Cardiac muscle cell (in vitro differentiated cells and primary cell): ENCODE results near the gene VPS35L. TPM values are rescaled to one million over a fixed set of nuclear protein-coding genes. Genes with fewer than 3 reads are reported as not detected.
"Not testable (repeated sequence)": the region's sequence is repeated elsewhere in the genome, so short reads cannot be mapped to it uniquely, and the experiment has no call there.

Experiments used
- DNase-seq, 2 donors: peaks; one replicate each; pipeline versions ENCODE4 v3.0.0 to v3.0.0-alpha.2; 2010 to 2017; ENCODE audit warnings: low read depth in 1 of 2, low spot score in 1 of 2
- H3K27ac ChIP-seq: fragments of 200-600 bp; sonication (generic); 2 replicates; pipeline ENCODE4 v1.5.1; 2016
- H3K27me3 ChIP-seq: fragments of 200-600 bp; sonication (generic); 2 replicates; pipeline ENCODE4 v1.6.0; 2016; ENCODE audit warnings: control low read depth
- H3K36me3 ChIP-seq: fragments of 200-600 bp; sonication (generic); 2 replicates; pipeline ENCODE4 v1.5.1; 2016; ENCODE audit warnings: control low read depth
- H3K4me1 ChIP-seq: fragments of 200-600 bp; sonication (generic); 2 replicates; pipeline ENCODE4 v1.8.1; 2017; ENCODE audit warnings: low read depth, mild to moderate bottlenecking, mixed run types
- H3K4me3 ChIP-seq: fragments of 200-600 bp; sonication (generic); 2 replicates; pipeline ENCODE4 v1.5.1; 2016; ENCODE audit warnings: mild to moderate bottlenecking
- H3K9me3 ChIP-seq: fragments of 200-600 bp; sonication (generic); 2 replicates; pipeline ENCODE4 v1.5.1; 2017; ENCODE audit warnings: low read depth, mild to moderate bottlenecking, control low read depth
- polyA plus RNA-seq: library from polyadenylated mRNA; unstranded; fragments of >200 nt; fragmentation: Nextera tagmentation; extraction: Ambion mirVana; gene quantifications from 2 replicates; pipeline ENCODE4 v1.2.1, GENCODE V29; 2016
- total RNA-seq: library from RNA; depleted of rRNA; stranded (reverse); fragments of >200 nt; gene quantifications from 2 replicates; pipeline ENCODE4 v1.2.3, GENCODE V29; 2016
- TF ChIP-seq, protein P1 (sequence below): IDR thresholded peaks from 2 replicates; pipeline ENCODE4 v1.5.1; 2012; ENCODE audit warnings: low read depth, mild to moderate bottlenecking, low read length

VPS35L gene
- total and polyA plus RNA-seq, 2 experiments from 2014 or later = 31.5 to 61.6 TPM

DNA sequence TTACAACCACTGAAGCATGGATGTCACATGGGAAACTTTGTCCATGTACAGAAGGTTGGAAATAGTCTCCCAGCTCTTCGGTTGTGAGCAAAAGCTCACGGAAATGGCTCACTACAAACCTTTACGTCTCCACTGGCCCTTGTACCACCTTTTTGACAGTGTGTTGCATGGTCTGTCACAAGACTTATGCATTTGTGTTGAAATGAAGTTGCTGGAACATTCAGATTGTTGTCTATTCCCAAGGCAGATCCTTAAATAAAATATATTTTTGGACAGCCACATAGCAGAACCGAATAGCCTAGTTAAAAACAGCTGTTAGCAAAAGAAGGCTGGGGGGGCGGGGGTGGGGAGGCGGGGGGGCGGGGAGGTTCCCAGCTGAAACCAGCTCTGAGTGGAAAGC is 123.3 kb downstream of the VPS35L start:
- DNase-seq = no peak
- peaks cover 3% of the 10 kb centered on the region for H3K36me3 ChIP-seq
- H3K27me3 ChIP-seq = no peaks in the 10 kb centered on the region
- TF ChIP-seq, protein P1, sequence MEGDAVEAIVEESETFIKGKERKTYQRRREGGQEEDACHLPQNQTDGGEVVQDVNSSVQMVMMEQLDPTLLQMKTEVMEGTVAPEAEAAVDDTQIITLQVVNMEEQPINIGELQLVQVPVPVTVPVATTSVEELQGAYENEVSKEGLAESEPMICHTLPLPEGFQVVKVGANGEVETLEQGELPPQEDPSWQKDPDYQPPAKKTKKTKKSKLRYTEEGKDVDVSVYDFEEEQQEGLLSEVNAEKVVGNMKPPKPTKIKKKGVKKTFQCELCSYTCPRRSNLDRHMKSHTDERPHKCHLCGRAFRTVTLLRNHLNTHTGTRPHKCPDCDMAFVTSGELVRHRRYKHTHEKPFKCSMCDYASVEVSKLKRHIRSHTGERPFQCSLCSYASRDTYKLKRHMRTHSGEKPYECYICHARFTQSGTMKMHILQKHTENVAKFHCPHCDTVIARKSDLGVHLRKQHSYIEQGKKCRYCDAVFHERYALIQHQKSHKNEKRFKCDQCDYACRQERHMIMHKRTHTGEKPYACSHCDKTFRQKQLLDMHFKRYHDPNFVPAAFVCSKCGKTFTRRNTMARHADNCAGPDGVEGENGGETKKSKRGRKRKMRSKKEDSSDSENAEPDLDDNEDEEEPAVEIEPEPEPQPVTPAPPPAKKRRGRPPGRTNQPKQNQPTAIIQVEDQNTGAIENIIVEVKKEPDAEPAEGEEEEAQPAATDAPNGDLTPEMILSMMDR = no peak
- no peaks in the 10 kb centered on the region for H3K9me3 ChIP-seq
- H3K4me3 ChIP-seq = no peak overlapping the region
- H3K4me1 ChIP-seq = no peaks in the 10 kb centered on the region
- H3K27ac ChIP-seq = no peak overlapping the region

DNA sequence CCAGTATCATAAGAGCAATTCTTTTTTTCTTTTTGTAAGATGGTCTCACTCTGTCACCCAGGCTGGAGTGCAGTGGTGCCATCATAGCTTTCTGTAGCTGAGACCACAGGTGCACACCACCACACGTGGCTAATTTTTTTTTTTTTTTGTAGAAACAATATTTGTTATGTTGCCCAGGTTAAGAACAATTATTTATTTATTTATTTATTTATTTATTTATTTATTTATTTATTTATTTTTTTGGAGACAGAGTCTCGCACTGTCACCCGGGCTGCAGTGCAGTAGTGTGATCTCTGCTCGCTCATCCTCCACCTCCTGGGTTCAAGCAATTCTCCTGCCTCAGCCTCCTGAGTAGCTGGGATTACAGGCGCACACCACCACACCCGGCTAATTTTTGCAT is 123.8 kb downstream of the VPS35L start:
- not testable (repeated sequence) for H3K4me1 ChIP-seq, H3K27me3 ChIP-seq, H3K4me3 ChIP-seq, DNase-seq, H3K9me3 ChIP-seq, H3K36me3 ChIP-seq, H3K27ac ChIP-seq

DNA sequence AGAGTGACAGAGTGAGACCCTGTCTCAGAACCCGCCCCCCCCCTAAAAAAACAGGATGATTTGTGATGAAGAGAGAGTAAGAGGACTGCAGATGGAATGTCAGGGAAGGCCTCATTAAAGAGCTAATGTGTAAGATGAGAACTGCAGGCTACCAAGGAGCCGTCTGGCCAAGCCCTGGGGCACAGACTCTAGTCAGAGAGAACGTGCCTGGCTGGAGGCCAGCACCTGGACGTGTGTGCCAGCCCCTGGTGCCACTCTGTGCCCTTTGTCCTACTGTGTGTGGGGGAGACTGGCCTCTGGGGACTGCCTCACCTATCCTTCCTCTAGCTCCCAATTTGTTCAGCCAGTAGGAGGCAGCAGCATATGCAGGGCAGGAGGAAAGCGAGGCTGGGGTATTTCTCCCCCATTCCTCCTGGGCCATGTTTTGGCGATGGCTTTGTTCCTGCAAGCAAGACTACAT is 125.4 kb downstream of the VPS35L start:
- Histone ChIP-seq H3K4me3 (no peak overlapping the region), H3K9me3 (no peaks in the 10 kb centered on the region), H3K36me3 (peaks cover 5% of the 10 kb centered on the region), H3K27me3 (no peaks in the 10 kb centered on the region), H3K4me1 (no peaks in the 10 kb centered on the region), H3K27ac (no peak overlapping the region)
- TF ChIP-seq, protein P1 = peak; percentile 24
- DNase-seq = no peak

DNA sequence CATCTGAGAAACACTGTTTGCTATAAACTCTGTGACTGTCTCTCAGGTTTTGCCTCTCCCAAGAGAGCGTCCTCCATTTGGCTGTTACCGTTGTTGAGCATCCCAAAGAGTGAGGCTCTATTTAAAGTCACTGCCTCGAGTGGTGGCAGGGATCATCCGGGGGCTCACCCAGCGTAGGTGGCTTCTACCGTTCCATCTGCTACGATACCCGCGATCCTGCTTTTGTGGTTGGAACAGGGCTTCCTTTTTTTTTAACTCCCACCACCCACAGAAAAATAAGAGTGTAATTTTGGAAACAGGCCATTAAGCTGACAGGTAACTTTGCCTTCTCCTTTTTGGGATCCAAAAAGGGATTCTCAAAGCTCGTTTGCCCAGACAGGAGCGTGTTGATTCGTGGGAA is 126.1 kb downstream of the VPS35L start:
- Histone ChIP-seq H3K27ac (no peak overlapping the region), H3K36me3 (peaks cover 5% of the 10 kb centered on the region), H3K4me3 (no peak overlapping the region), H3K9me3 (no peaks in the 10 kb centered on the region), H3K27me3 (no peaks in the 10 kb centered on the region), H3K4me1 (no peaks in the 10 kb centered on the region)
- TF ChIP-seq, protein P1 = no peak
- no peak for DNase-seq

DNA sequence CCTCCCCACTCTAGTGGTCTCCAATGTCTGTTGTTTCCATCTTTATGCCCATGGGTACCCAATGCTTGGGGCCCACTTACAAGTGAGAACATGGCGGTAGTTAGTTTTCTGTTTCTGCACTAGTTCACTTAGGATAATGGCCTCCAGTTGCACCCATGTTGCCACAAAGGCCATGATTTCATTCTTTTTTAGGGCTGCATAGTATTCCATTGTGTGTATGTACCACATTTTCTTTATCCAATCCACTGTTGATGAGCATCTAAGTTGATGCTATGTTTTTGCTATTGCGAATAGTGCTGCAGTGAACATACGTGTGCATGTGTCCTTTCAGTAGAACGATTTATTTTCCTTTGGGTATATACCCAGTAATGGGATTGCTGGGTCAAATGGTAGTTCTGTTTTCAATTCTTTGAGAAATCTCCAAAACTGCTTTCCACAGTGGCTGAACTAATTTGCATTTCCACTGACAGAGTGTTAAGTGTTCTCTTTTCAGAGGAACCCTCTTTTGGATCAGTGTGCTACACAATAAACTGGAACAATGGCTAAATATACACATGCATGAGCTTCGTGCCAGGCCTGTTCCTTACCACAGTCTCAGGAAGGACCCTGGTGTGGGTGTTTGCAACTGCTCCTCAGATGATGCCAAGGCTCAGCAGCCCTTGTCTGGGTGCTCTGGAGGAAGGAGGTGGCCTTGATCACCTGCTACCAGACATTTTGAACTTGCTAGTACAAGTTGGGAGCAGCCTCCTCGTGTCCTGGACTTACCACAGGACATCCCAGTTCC is 128.1 kb downstream of the VPS35L start:
- no peak for DNase-seq
- no peak overlapping the region for H3K4me3 ChIP-seq
- no peaks in the 10 kb centered on the region for H3K27me3 ChIP-seq
- no peak overlapping the region for H3K27ac ChIP-seq
- H3K36me3 ChIP-seq = peaks cover 2% of the 10 kb centered on the region
- TF ChIP-seq, protein P1 = no peak
- no peaks in the 10 kb centered on the region for H3K9me3 ChIP-seq
- no peaks in the 10 kb centered on the region for H3K4me1 ChIP-seq

DNA sequence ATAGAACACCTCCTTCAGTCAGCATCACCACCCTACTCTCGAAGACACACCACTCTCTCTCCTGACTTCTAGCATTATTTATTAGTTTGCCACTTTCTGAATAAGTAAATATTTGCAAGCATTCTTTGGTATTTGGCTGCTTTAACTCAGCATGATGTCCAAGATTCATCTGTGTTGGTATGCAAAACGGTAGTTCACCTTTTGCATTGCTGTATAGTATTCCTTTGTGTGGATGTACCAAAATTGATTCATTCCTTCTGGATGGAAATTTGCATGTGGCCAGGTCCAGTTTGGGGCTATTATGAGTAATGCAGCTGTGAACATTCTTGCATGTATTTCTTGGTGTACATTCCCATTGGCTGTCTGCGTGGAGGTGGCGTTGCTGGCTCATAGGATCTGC is 129.7 kb downstream of the VPS35L start:
- Histone ChIP-seq H3K9me3 (no peaks in the 10 kb centered on the region), H3K27me3 (no peaks in the 10 kb centered on the region), H3K36me3 (peaks cover 2% of the 10 kb centered on the region), H3K27ac (no peak overlapping the region), H3K4me3 (no peak overlapping the region), H3K4me1 (no peaks in the 10 kb centered on the region)
- TF ChIP-seq, protein P1 = no peak
- DNase-seq = no peak
